ENCODE results near the gene ARSB.
"Not testable (repeated sequence)": the region's sequence is repeated elsewhere in the genome, so short reads cannot be mapped to it uniquely, and the experiment has no call there.

ARSB gene

GRCh38 chr5:78768781-78769380, 216.2 kb downstream of the ARSB start:
- Mint-ChIP-seq H3K27me3 (ENCODE audit: low read depth) (peaks cover 11% of the 10 kb centered on the region), H3K27ac (no peak overlapping the region), H3K4me3 (no peak overlapping the region), H3K36me3 (ENCODE audit: low read depth) (peaks cover 4% of the 10 kb centered on the region), H3K9me3 (peaks cover 5% of the 10 kb centered on the region), H3K4me1 (peaks cover 5% of the 10 kb centered on the region)
- no peak for TF ChIP-seq CTCF (IDR thresholded peaks at IDR 0.05; ENCODE audit: unreplicated experiment in 3 of 3)

GRCh38 chr5:78766412-78766762, 218.7 kb downstream of the ARSB start:
- H3K9me3 Mint-ChIP-seq: peaks cover 8% of the 10 kb centered on the region
- peaks cover 11% of the 10 kb centered on the region for H3K27me3 Mint-ChIP-seq (ENCODE audit: low read depth)
- H3K4me3 Mint-ChIP-seq: no peak overlapping the region
- TF ChIP-seq CTCF (IDR thresholded peaks at IDR 0.05; ENCODE audit: unreplicated experiment in 3 of 3): no peak
- H3K27ac Mint-ChIP-seq: no peak overlapping the region
- H3K4me1 Mint-ChIP-seq: no peaks in the 10 kb centered on the region
- peaks cover 4% of the 10 kb centered on the region for H3K36me3 Mint-ChIP-seq (ENCODE audit: low read depth)

- Mint-ChIP-seq H3K4me3 (no peak overlapping the region), H3K4me1 (no peaks in the 10 kb centered on the region), H3K27me3 (ENCODE audit: low read depth) (peaks cover 11% of the 10 kb centered on the region), H3K9me3 (peaks cover 8% of the 10 kb centered on the region), H3K36me3 (ENCODE audit: low read depth) (peaks cover 4% of the 10 kb centered on the region), H3K27ac (no peak overlapping the region)
- TF ChIP-seq CTCF (IDR thresholded peaks at IDR 0.05; ENCODE audit: unreplicated experiment in 3 of 3): no peak
Measured at GRCh38 chr5:78765756-78766411, 219.2 kb downstream of the ARSB start.

GRCh38 chr5:78765116-78765515, 220.0 kb downstream of the ARSB start:
- no peak overlapping the region for H3K27ac Mint-ChIP-seq
- H3K27me3 Mint-ChIP-seq (ENCODE audit: low read depth): peaks cover 10% of the 10 kb centered on the region
- no peak overlapping the region for H3K4me3 Mint-ChIP-seq

GRCh38 chr5:78763659-78764189, 221.4 kb downstream of the ARSB start:
- Mint-ChIP-seq H3K4me1 (no peaks in the 10 kb centered on the region), H3K9me3 (peaks cover 5% of the 10 kb centered on the region), H3K36me3 (ENCODE audit: low read depth) (no peaks in the 10 kb centered on the region), H3K27ac (no peak overlapping the region), H3K27me3 (ENCODE audit: low read depth) (no peaks in the 10 kb centered on the region), H3K4me3 (no peak overlapping the region)
- TF ChIP-seq CTCF (IDR thresholded peaks at IDR 0.05; ENCODE audit: unreplicated experiment in 3 of 3): no peak

More at GRCh38 chr5:78765116-78765515, 220.0 kb downstream of the ARSB start:
- Mint-ChIP-seq H3K4me1 (no peaks in the 10 kb centered on the region), H3K36me3 (ENCODE audit: low read depth) (peaks cover 4% of the 10 kb centered on the region), H3K9me3 (peaks cover 8% of the 10 kb centered on the region)
- no peak for TF ChIP-seq CTCF (IDR thresholded peaks at IDR 0.05; ENCODE audit: unreplicated experiment in 3 of 3)

- H3K9me3 Mint-ChIP-seq, H3K4me1 Mint-ChIP-seq, H3K4me3 Mint-ChIP-seq: not testable (repeated sequence)
Measured at GRCh38 chr5:78762743-78763142, 222.4 kb downstream of the ARSB start.

More at GRCh38 chr5:78762743-78763142, 222.4 kb downstream of the ARSB start:
- not testable (repeated sequence) for H3K27ac Mint-ChIP-seq; H3K36me3 Mint-ChIP-seq (ENCODE audit: low read depth); H3K27me3 Mint-ChIP-seq (ENCODE audit: low read depth)
